HepG2 (cell line): ENCODE results near the gene NCAPG. TPM values are rescaled to one million over a fixed set of nuclear protein-coding genes. Genes with fewer than 3 reads are reported as not detected.

ENCODE experiments used
- GTF3A ChIP-seq: sonication (generic); formaldehyde crosslinking; conservative IDR thresholded peaks from 2 replicates; pipeline ENCODE4 v1.4.0; 2020; ENCODE audit warnings: mild to moderate bottlenecking, missing genetic modification reagents
- HNF1A ChIP-seq, 2 experiments: sonication (generic) in 1 of 2; formaldehyde crosslinking in 1 of 2; IDR thresholded peaks; 2 replicates each; pipeline versions ENCODE4 v1.4.0 to v1.6.1; 2016 to 2020; ENCODE audit warnings: borderline replicate concordance in 1 of 2, low read depth in 1 of 2, mild to moderate bottlenecking in 1 of 2, missing genetic modification reagents in 1 of 2
- HNRNPH1 ChIP-seq: fragments of 200-400 bp; formaldehyde crosslinking; optimal IDR thresholded peaks from 2 replicates; pipeline ENCODE3; 2017; ENCODE audit warnings: mild to moderate bottlenecking, low read depth, low read length
- MLLT10 ChIP-seq: sonication (generic); formaldehyde crosslinking; IDR thresholded peaks from 2 replicates; pipeline ENCODE4 v1.4.0; 2020; ENCODE audit warnings: missing genetic modification reagents
- TAF15 ChIP-seq: fragments of 200-400 bp; formaldehyde crosslinking; IDR thresholded peaks from one replicate; pipeline ENCODE4 v1.6.1; 2018; ENCODE audit warnings: mild to moderate bottlenecking, low read depth, low read length; ENCODE audit not compliant: poor library complexity, severe bottlenecking
- polyA plus RNA-seq, 8 experiments: library from polyadenylated mRNA; depleted of rRNA in 3 of 8; stranded (reverse) in 7 of 8; unstranded in 1 of 8; fragments of >200 nt; fragmentation: Illumina TruSeq in 4 of 8; extraction: Trizol in 4 of 8; gene quantifications; 2 replicates each; pipeline versions ENCODE4 v1.2.1 to v1.2.3, GENCODE V29; 2011 to 2016; ENCODE audit warnings: low read depth in 4 of 8, missing spikeins in 1 of 8, mixed read lengths in 1 of 8; ENCODE audit not compliant: insufficient read depth in 1 of 8
- total RNA-seq, 5 experiments: library from RNA; depleted of rRNA; stranded (reverse); fragments of >200 nt; fragmentation: Illumina TruSeq; extraction: Trizol; gene quantifications; 2 replicates each; pipeline ENCODE4 v1.2.3, GENCODE V29; 2016; ENCODE audit warnings: low read depth in 1 of 5
- TF ChIP-seq, protein P1 (sequence below): sonication (generic); formaldehyde crosslinking; IDR thresholded peaks from 2 replicates; pipeline ENCODE4 v1.4.0; 2020; ENCODE audit warnings: missing genetic modification reagents, mild to moderate bottlenecking, borderline replicate concordance

NCAPG gene
- total and polyA plus RNA-seq, 2 of the 13 experiments (the other 11 are each of a cell fraction or from before 2014, with no cell fraction given): 14.8 to 61.9 TPM

DNA sequence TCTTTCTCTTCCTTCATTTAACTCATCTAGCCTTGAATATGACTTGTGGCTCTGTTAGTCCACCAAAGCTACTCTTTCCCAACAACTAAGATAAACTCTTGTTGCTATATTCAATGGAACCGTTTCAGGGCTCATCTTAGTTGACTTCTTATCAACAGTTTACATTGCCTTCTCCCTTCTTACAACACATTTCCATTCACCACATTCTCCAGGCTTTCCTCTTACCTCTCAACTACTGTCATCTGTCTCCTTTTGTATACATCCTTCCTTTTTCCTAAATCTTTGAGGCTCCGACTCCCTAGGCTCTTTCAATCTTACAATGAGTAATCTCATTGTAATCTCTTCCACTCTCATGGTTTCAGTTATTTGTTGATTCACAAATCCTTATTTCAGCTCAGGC lies 58.5 kb downstream of the NCAPG start (continued):
- TF ChIP-seq, protein P1, sequence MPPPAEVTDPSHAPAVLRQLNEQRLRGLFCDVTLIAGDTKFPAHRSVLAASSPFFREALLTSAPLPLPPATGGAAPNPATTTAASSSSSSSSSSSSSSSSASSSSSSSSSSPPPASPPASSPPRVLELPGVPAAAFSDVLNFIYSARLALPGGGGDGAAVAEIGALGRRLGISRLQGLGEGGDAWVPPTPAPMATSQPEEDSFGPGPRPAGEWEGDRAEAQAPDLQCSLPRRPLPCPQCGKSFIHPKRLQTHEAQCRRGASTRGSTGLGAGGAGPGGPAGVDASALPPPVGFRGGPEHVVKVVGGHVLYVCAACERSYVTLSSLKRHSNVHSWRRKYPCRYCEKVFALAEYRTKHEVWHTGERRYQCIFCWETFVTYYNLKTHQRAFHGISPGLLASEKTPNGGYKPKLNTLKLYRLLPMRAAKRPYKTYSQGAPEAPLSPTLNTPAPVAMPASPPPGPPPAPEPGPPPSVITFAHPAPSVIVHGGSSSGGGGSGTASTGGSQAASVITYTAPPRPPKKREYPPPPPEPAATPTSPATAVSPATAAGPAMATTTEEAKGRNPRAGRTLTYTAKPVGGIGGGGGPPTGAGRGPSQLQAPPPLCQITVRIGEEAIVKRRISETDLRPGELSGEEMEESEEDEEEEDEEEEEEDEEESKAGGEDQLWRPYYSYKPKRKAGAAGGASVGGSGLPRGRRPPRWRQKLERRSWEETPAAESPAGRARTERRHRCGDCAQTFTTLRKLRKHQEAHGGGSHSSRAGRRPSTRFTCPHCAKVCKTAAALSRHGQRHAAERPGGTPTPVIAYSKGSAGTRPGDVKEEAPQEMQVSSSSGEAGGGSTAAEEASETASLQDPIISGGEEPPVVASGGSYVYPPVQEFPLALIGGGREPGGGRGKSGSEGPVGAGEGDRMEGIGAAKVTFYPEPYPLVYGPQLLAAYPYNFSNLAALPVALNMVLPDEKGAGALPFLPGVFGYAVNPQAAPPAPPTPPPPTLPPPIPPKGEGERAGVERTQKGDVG (CRISPR knock-in tag): no peak
- TF ChIP-seq HNF1A (IDR thresholded peaks at IDR 0.05; ENCODE audit: low read depth) (no peak), HNF1A (CRISPR knock-in tag; IDR thresholded peaks at IDR 0.05; ENCODE audit: borderline replicate concordance) (no peak), TAF15 (no peak), MLLT10 (no peak), GTF3A (CRISPR knock-in tag) (no peak), HNRNPH1 (no peak)
- TF ChIP-seq, all 625 proteins: peak for 0
